ENCODE measurements around the gene C4BPA. TPM values are rescaled to one million over a fixed set of nuclear protein-coding genes. Genes with fewer than 3 reads are reported as not detected.

The C4BPA gene
- total RNA-seq, 1 experiment from 2014 or later, result not detected

DNA sequence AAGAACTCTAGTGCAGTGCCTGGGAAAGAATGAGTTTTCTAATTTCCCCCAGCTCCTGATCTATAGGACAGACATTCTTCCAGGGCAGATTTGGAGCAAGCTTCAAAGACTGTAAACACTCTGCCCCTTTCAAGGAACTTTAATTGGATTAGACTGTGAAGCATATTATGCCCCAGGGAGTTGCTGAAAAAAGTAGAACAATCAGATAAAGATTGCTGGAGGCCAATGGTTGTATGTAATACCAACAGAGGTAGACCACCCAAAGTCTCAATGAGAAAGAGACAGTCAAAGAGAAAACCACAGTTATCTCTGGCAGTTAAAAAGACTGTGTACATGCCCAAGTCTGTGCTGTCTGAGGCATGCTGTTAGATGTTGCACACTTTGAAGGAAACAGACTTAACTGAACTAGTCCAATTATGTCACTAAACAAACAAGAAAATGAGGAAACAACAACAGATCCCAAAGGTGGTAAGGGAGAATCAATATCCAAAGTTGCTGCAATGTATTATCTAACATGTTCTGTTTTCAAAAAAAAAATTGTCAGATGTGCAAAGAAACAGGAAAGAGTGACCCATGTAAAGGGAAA, 24.4 kb downstream of the C4BPA start:
- TF ChIP-seq CTCF (conservative IDR thresholded peaks at IDR 0.05), result no peak
- H4K91ac ChIP-seq (ENCODE audit: insufficient read length, low read depth, low read length), result no peak overlapping the region
- DNase-seq, result no peak
- no peak overlapping the region for H2AFZ ChIP-seq (ENCODE audit: low read length)
- no peak overlapping the region for H2BK15ac ChIP-seq (ENCODE audit: low read depth, low read length)
- no peak overlapping the region for H3K18ac ChIP-seq (ENCODE audit: insufficient read length, low read depth, low read length)
- H3K27me3 Mint-ChIP-seq (ENCODE audit: low read depth), result no peaks in the 10 kb centered on the region
- no peak overlapping the region for H4K5ac ChIP-seq (ENCODE audit: insufficient read length, low read depth, low read length)
- H2BK12ac ChIP-seq (ENCODE audit: insufficient read length, low read depth, low read length), result no peak overlapping the region
- peaks cover 0 to 14% (median 0%) of the 10 kb centered on the region in 3 experiments; a peak in 3 of 7 replicates for H3K36me3 Mint-ChIP-seq (ENCODE audit: insufficient read depth in 1 of 3, low read depth in 3 of 3)
- H3K27me3 ChIP-seq (ENCODE audit: insufficient read depth, low read length), result no peaks in the 10 kb centered on the region
- peaks cover 5% of the 10 kb centered on the region in 2 experiments; a peak in 3 of 4 replicates for H3K4me1 Mint-ChIP-seq
- H3K9me3 ChIP-seq (ENCODE audit: control insufficient read depth, low read depth, low read length), result no peaks in the 10 kb centered on the region
- no peak overlapping the region for H4K8ac ChIP-seq (replicated peaks; ENCODE audit: insufficient read length, low read depth, low read length)
- no peaks in the 10 kb centered on the region for H3K4me1 ChIP-seq (ENCODE audit: insufficient read depth, low read length)
- H3K27ac Mint-ChIP-seq, result no peak overlapping the region
- no peak overlapping the region for H2BK120ac ChIP-seq (ENCODE audit: low read depth, low read length, poor library complexity, severe bottlenecking)
- no peak overlapping the region for H3K56ac ChIP-seq (ENCODE audit: insufficient read length, low read depth, low read length)
- no peak overlapping the region for H3K14ac ChIP-seq (ENCODE audit: insufficient read depth, low read length)
- H3K23me2 ChIP-seq (ENCODE audit: insufficient read length, low read depth, low read length, poor library complexity, severe bottlenecking), result no peaks in the 10 kb centered on the region
- no peak overlapping the region for H3K9ac ChIP-seq (ENCODE audit: extremely low read depth, insufficient read length, low read length)
- H3K79me1 ChIP-seq (ENCODE audit: insufficient read depth, low read depth, low read length, poor library complexity, severe bottlenecking), result no peaks in the 10 kb centered on the region
- H2BK5ac ChIP-seq (ENCODE audit: insufficient read length, low read length), result no peak overlapping the region
- H3K4me3 Mint-ChIP-seq, result no peak overlapping the region
- no peak overlapping the region for H3T11ph ChIP-seq (ENCODE audit: low read length)
- H3K9me3 Mint-ChIP-seq, result peaks cover 9 to 11% of the 10 kb centered on the region in 2 experiments
- H3K79me2 ChIP-seq (ENCODE audit: insufficient read depth, low read length), result no peaks in the 10 kb centered on the region
- H3K23ac ChIP-seq (ENCODE audit: insufficient read length, low read depth, low read length), result no peak overlapping the region
- no peak overlapping the region for H2BK20ac ChIP-seq (ENCODE audit: low read depth, low read length, poor library complexity, severe bottlenecking)
- no peak overlapping the region for H3K27ac ChIP-seq (ENCODE audit: insufficient read length, low read depth, low read length)
- no peak overlapping the region for H2AK5ac ChIP-seq (ENCODE audit: insufficient read length, low read length)
- H4K20me1 ChIP-seq (ENCODE audit: control insufficient read depth, insufficient read depth, insufficient read length), result no peaks in the 10 kb centered on the region
- H3K4ac ChIP-seq (ENCODE audit: low read depth, low read length), result no peak overlapping the region
- no peak overlapping the region for H3K4me2 ChIP-seq (ENCODE audit: insufficient read depth, insufficient read length, low read length)

All from H9 (cell line).